IPS DF 19.7 (cell line): ENCODE data around the gene SFSWAP.
A peak's percentile ranks its signal among the peaks of the same experiment; 100 is the strongest.

ENCODE experiments used
- DNase-seq: peaks from one replicate; pipeline ENCODE4 v3.0.0-alpha.2; 2013; ENCODE audit warnings: low read depth, low spot score

Gene SFSWAP

GRCh38 chr12:131786331-131786730 lies 75.4 kb downstream of the SFSWAP start:
- no peak for DNase-seq

GRCh38 chr12:131787143-131787660 lies 76.3 kb downstream of the SFSWAP start:
- no peak for DNase-seq

GRCh38 chr12:131788070-131788469 lies 77.2 kb downstream of the SFSWAP start:
- DNase-seq, result no peak

GRCh38 chr12:131789638-131790037 lies 78.7 kb downstream of the SFSWAP start:
- DNase-seq, result no peak

GRCh38 chr12:131793243-131794022 lies 82.5 kb downstream of the SFSWAP start:
- DNase-seq, result no peak

GRCh38 chr12:131794061-131794460 lies 83.2 kb downstream of the SFSWAP start:
- DNase-seq, result no peak

DNA sequence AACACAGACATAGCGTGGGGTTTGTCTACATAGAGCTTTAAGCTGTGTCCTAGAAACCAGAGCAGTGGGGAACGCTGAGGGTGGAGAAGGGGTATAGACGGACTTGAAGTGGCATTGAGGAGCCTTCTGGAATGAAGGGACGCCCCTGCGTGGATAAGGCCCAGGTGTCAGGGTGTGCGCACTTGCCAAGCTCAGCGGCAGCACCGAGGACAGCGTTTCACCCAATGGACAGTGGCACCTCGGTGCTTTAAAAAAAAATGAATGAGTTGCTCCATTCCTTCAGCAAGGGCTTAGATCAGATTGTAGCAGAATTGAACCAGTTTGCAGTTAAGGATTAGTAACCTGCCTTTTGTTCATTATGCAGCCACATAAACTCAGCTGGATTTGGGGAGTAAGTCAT lies 83.7 kb downstream of the SFSWAP start:
- no peak for DNase-seq

DNA sequence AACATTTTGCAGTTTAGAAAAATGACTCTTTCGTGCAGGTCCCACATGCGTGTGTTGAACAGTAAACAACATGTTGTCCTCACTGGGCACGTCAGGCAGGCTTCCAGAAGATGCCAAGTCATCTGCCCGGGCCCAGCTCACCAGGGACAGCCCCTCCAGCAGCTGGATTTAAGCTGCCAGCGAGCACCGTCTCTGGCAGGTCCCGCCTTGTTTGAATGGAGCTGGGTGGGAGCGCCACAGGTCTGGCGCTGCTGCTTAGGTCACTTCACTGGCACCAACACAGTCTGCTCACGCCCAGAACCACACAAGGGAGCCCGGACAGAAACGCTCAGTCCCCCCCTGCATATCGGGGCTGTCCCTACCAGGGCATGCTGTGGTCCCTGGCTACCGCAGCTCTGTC lies 84.2 kb downstream of the SFSWAP start:
- no peak for DNase-seq

GRCh38 chr12:131795690-131796410 lies 85.0 kb downstream of the SFSWAP start:
- peak; percentile 33 for DNase-seq

GRCh38 chr12:131796411-131796736 lies 85.5 kb downstream of the SFSWAP start:
- no peak for DNase-seq

- no peak for DNase-seq
Measured at GRCh38 chr12:131796754-131797587, 86.1 kb downstream of the SFSWAP start.

DNA sequence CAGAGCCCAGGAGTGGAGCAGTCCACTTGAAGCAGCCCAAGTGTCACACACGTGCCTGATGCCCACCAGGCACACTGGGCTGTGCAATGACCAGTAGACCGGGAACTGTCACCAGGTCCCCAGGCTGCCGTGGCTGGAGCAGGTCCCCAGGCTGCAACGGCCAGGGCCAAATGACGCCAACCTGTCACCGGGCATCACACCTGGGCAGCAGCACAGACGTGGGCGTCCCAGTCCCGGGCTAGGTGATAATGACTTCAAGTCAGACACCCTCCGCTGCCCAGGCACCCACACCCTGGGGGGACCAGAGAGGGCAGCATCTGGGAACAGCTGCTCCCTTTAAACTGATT lies 86.7 kb downstream of the SFSWAP start:
- DNase-seq, result no peak

DNA sequence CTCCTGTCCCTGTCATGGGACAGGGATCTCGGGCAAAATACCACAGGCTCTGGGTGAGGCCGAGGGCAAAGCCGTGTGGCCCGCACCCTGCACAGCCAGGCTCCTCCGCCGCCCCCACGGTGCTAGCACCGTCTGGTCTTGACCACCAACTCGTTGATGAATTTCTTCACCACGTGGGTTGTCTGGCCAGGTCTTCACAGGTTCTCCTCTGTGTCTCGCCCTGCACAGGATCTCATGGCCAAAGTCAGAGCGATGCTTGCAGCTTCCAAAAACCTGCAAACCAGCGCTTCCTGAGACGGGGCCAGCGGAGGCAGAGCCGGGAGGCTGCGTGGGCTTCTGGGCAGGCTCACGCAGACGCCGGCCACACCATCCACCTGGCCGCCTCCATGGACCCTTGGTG lies 88.3 kb downstream of the SFSWAP start:
- no peak for DNase-seq

- DNase-seq, result no peak
Measured at GRCh38 chr12:131799828-131800593, 89.1 kb downstream of the SFSWAP start.

- DNase-seq, result no peak
Measured at GRCh38 chr12:131800594-131801135, 89.8 kb downstream of the SFSWAP start.

GRCh38 chr12:131801254-131801866 lies 90.5 kb downstream of the SFSWAP start:
- no peak for DNase-seq

- no peak for DNase-seq
Measured at GRCh38 chr12:131803961-131804521, 93.2 kb downstream of the SFSWAP start.

- no peak for DNase-seq
Measured at GRCh38 chr12:131805421-131805820, 94.5 kb downstream of the SFSWAP start.

DNA sequence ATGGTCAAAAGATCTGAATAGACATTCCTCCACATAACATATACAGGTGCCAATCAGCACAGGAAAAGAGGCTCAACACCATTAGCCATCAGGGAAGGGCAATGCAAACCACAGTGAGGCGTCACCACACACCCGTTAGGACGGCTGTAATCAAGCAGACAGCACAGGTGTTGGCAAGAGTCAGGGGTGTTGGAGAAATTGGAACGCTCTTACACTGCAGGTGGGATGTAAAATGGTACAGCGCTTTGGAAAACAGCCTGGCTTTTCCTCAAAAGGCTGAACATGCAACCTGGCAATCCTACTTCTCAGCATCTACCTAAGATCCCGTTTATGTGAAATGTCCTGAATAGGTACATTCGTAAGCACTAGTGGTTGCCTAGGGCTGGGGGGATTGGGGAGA lies 95.8 kb downstream of the SFSWAP start:
- DNase-seq, result no peak

DNA sequence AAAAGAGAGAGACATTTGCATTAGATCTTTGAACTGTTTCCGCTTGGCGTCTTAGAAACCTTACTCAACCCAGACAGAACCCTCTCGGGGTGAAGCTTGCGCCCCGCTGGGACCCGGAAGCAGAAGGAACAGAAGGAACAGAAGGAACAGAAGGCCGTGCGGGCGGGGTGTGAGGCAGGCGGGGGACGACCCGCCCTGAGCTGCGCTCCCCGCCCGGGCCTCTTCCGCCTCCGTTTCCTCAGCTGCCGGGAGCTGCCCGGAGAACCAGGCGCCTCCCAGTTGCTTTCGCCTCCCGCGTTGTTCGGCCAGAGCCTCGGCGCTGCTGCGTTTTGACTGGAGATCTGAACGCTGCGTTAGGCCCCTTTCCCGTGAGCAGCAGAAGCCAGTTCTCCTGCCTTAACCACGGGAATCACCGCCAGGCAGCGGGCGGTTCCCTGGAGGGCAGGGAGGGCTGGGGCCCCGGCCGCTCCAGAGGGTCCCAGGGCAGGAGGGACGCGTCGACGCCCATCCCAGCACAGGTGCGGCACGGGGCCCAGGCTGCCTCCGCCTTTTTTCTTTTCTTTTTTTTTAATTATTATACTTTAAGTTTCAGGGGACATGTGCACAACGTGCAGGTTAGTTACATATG lies 98.0 kb downstream of the SFSWAP start:
- no peak for DNase-seq
